OCI-LY7 (cell line): ENCODE data around the gene DNPH1. TPM values are rescaled to one million over a fixed set of nuclear protein-coding genes. Genes with fewer than 3 reads are reported as not detected.

Experiments used
- BruUV-seq: library from RNA; stranded (reverse); fragments of 400-500 nt; replicated peaks from 2 replicates; lab custom pipeline; 2021; lab: Mats Ljungman, UMichigan
- CTCF ChIA-PET: fragments of 300-600 bp; sonication (Branson Sonifier 250); formaldehyde crosslinking; loops from one replicate; lab custom pipeline; 2022; ENCODE audit warnings: antibody characterized with exemption; ENCODE audit not compliant: unreplicated experiment; lab: Charles Lee
- POLR2A ChIA-PET: fragments of 300-600 bp; sonication (Branson Sonifier 250); formaldehyde crosslinking; loops from one replicate; lab custom pipeline; 2022; ENCODE audit warnings: antibody characterized with exemption; lab: Charles Lee
- DNase-seq: peaks from one replicate; pipeline ENCODE4 v3.0.0-alpha.2; 2015; ENCODE audit warnings: low spot score
- H2AFZ ChIP-seq: fragments of 200-600 bp; sonication (generic), shearing (Covaris generic); 2 replicates; pipeline ENCODE4 v1.6.1; 2014; ENCODE audit warnings: mild to moderate bottlenecking, antibody characterized with exemption, low read length, moderate library complexity
- H3K27ac ChIP-seq: fragments of 200-600 bp; sonication (generic); 2 replicates; pipeline ENCODE4 v1.5.1; 2014; ENCODE audit warnings: mixed run types, low read depth, mild to moderate bottlenecking, moderate library complexity, low read length, inconsistent platforms; ENCODE audit not compliant: poor library complexity, severe bottlenecking
- H3K36me3 ChIP-seq: fragments of 200-600 bp; sonication (generic); 2 replicates; pipeline ENCODE4 v1.6.1; 2014; ENCODE audit warnings: mild to moderate bottlenecking, antibody characterized with exemption, low read length, moderate library complexity, mixed read lengths; ENCODE audit not compliant: insufficient read depth
- H3K4me1 ChIP-seq: fragments of 200-600 bp; sonication (generic); 2 replicates; pipeline ENCODE4 v1.5.1; 2014; ENCODE audit warnings: mild to moderate bottlenecking, low read length; ENCODE audit not compliant: insufficient read depth, poor library complexity, severe bottlenecking
- H3K4me2 ChIP-seq: fragments of 200-600 bp; sonication (generic); 2 replicates; pipeline ENCODE4 v1.6.1; 2014; ENCODE audit warnings: mild to moderate bottlenecking, low read length
- H3K4me3 ChIP-seq: fragments of 200-600 bp; sonication (generic); 2 replicates; pipeline ENCODE4 v1.5.1; 2014; ENCODE audit warnings: mild to moderate bottlenecking, low read depth, low read length; ENCODE audit not compliant: poor library complexity, severe bottlenecking
- H3K79me2 ChIP-seq: fragments of 200-600 bp; sonication (generic); 2 replicates; pipeline ENCODE4 v1.6.1; 2016; ENCODE audit warnings: low read depth, mild to moderate bottlenecking, low read length, moderate library complexity, mixed read lengths; ENCODE audit not compliant: insufficient read depth
- H3K9me2 ChIP-seq: fragments of 200-600 bp; sonication (generic); 2 replicates; pipeline ENCODE4 v1.6.1; 2016; ENCODE audit warnings: mild to moderate bottlenecking, low read length, mixed read lengths; ENCODE audit not compliant: insufficient read depth
- H3K9me3 ChIP-seq: fragments of 200-600 bp; sonication (generic); 2 replicates; pipeline ENCODE4 v1.6.1; 2014; ENCODE audit warnings: mild to moderate bottlenecking, mixed run types, low read length, mixed read lengths
- H4K20me1 ChIP-seq: fragments of 200-600 bp; sonication (generic); 2 replicates; pipeline ENCODE4 v1.6.1; 2014; ENCODE audit warnings: mild to moderate bottlenecking, antibody characterized with exemption, low read length, moderate library complexity, mixed read lengths; ENCODE audit not compliant: insufficient read depth
- EZH2phosphoT487 ChIP-seq: fragments of 200-600 bp; sonication (generic); IDR thresholded peaks from 2 replicates; pipeline ENCODE4 v1.6.1; 2018; ENCODE audit warnings: low read depth, borderline replicate concordance, mild to moderate bottlenecking, mixed run types, antibody characterized with exemption, low read length, moderate library complexity, mixed read lengths
- intact Hi-C: fragments of 100-400 bp; cut with micrococcal nuclease; formaldehyde crosslinking; loops from one replicate; pipeline ENCODE4 v1.10.0; 2022; ENCODE audit not compliant: unreplicated experiment
- total RNA-seq, 2 experiments: library from RNA; depleted of rRNA in 1 of 2; stranded (reverse); fragments of >200 nt in 1 of 2; shearing (Covaris generic) in 1 of 2; gene quantifications; 2 replicates each; pipeline ENCODE4 v1.2.3, GENCODE V29; 2014 to 2022
- TF ChIP-seq, protein P1 (sequence below): fragments of 200-600 bp; sonication (generic); conservative IDR thresholded peaks from 2 replicates; pipeline ENCODE4 v1.5.1; 2014; ENCODE audit warnings: mild to moderate bottlenecking, antibody characterized with exemption, low read length, moderate library complexity, mixed read lengths

Gene DNPH1
- total RNA-seq, 2 experiments from 2014 or later: 65.5 to 111 TPM

DNA sequence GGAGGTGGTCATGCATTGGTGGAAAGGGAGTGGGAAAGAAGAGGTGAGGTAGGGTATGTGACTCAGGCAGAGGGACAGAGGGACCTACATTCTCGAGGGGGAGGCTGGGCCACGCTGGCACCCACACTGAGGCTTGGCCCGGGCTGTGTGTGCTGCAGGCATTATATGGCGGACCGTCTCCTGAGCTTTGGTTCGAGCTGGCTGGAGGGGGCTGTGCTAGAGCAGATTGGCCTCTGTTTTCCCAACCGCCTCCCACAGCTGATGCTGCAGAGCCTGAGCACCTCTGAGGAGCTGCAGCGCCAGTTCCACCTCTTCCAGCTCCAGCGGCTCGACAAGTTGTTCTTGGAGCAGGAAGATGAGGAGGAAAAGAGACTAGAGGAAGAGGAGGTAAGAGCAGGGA lies 23.4 kb downstream of the DNPH1 start:
- H3K79me2 ChIP-seq: no peaks in the 10 kb centered on the region
- no peak overlapping the region for H3K4me2 ChIP-seq
- TF ChIP-seq, protein P1, sequence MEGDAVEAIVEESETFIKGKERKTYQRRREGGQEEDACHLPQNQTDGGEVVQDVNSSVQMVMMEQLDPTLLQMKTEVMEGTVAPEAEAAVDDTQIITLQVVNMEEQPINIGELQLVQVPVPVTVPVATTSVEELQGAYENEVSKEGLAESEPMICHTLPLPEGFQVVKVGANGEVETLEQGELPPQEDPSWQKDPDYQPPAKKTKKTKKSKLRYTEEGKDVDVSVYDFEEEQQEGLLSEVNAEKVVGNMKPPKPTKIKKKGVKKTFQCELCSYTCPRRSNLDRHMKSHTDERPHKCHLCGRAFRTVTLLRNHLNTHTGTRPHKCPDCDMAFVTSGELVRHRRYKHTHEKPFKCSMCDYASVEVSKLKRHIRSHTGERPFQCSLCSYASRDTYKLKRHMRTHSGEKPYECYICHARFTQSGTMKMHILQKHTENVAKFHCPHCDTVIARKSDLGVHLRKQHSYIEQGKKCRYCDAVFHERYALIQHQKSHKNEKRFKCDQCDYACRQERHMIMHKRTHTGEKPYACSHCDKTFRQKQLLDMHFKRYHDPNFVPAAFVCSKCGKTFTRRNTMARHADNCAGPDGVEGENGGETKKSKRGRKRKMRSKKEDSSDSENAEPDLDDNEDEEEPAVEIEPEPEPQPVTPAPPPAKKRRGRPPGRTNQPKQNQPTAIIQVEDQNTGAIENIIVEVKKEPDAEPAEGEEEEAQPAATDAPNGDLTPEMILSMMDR: no peak
- no peak for TF ChIP-seq EZH2phosphoT487
- ChIA-PET CTCF (no interaction called here), POLR2A (no interaction called here)
- H3K9me3 ChIP-seq: no peaks in the 10 kb centered on the region
- DNase-seq: no peak
- no peaks in the 10 kb centered on the region for H3K9me2 ChIP-seq
- no peaks in the 10 kb centered on the region for H3K36me3 ChIP-seq
- no peak overlapping the region for H3K27ac ChIP-seq
- no peak overlapping the region for H3K4me3 ChIP-seq
- H3K4me1 ChIP-seq: no peaks in the 10 kb centered on the region
- H2AFZ ChIP-seq: no peak overlapping the region
- intact Hi-C loops: no loop called here
- BruUV-seq: no TSS peak
- H4K20me1 ChIP-seq: no peaks in the 10 kb centered on the region

DNA sequence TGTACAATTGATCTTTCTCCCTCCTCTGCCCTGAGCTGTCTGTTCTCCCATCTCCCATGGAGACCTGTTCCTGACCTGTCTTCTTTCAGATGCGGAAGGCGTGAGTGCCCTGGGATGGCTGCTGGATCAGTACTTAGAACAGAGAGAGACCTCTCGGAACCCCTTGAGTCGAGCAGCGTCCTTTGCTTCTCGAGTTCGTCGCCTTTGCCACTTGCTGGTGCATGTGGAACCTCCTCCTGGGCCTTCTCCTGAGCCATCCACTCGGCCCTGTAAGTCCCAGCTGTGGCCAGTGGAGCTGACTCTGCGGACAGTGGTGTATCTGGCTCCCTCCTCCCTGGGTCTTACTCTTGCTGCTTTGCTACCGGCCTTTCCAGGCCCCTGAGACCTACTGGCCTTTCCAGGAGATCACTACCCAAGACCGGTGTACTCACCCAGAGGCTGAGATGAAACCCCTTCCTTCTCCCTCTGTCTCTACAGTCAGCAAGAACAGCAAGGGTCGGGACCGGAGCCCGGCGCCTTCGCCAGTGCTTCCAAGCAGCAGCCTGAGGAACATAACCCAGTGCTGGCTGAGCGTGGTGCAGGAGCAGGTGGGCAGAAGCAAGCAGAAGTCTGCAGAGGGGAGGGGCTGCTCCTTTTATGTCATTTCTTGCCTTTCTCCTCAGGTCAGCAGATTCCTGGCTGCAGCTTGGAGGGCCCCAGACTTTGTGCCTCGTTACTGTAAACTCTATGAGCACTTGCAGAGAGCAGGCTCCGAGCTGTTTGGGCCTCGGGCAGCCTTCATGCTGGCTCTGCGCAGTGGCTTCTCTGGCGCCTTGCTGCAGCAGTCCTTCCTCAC lies 24.8 kb downstream of the DNPH1 start:
- H3K36me3 ChIP-seq: no peaks in the 10 kb centered on the region
- TF ChIP-seq, protein P1: no peak
- TF ChIP-seq EZH2phosphoT487: no peak
- ChIA-PET POLR2A (interaction anchor here (0.6 kb wide), 2 partner anchors 458 to 1281 kb away, joined by 3 to 4 read pairs; partner anchors contain the start of gene TBCC), CTCF (no interaction called here)
- H4K20me1 ChIP-seq: no peaks in the 10 kb centered on the region
- intact Hi-C loops: no loop called here
- no peaks in the 10 kb centered on the region for H3K4me1 ChIP-seq
- no peaks in the 10 kb centered on the region for H3K79me2 ChIP-seq
- no peak for DNase-seq
- no peaks in the 10 kb centered on the region for H3K9me2 ChIP-seq
- BruUV-seq: no TSS peak
- H3K9me3 ChIP-seq: no peaks in the 10 kb centered on the region
- no peak overlapping the region for H3K4me3 ChIP-seq
- H3K4me2 ChIP-seq: no peak overlapping the region
- no peak overlapping the region for H3K27ac ChIP-seq
- no peak overlapping the region for H2AFZ ChIP-seq

DNA sequence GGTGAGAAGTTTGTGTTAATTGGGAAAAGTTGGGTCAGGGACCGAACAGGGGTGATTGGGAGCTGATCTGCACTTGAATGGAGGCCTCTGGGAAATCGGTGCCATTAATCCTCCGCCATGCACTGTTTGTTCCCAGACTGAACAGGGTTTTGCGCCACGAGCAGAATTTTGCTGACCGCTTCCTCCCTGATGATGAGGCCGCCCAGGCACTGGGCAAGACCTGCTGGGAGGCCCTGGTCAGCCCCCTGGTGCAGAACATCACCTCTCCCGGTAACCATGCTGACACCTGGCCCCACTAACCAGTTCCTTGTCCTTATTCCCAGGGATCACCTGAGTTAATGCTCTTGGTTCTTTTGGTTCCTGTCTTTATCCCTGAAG lies 25.6 kb downstream of the DNPH1 start:
- H3K4me3 ChIP-seq: no peak overlapping the region
- ChIA-PET CTCF (no interaction called here), POLR2A (interaction anchor here (0.6 kb wide), 1 partner anchor 458 kb away, joined by 4 read pairs; the partner anchor contains the start of gene TBCC)
- no TSS peak for BruUV-seq
- no peak for DNase-seq
- H3K27ac ChIP-seq: no peak overlapping the region
- no peaks in the 10 kb centered on the region for H3K9me3 ChIP-seq
- TF ChIP-seq, protein P1: no peak
- no peak for TF ChIP-seq EZH2phosphoT487
- H3K4me1 ChIP-seq: no peaks in the 10 kb centered on the region
- intact Hi-C loops: no loop called here
- H4K20me1 ChIP-seq: no peaks in the 10 kb centered on the region
- H2AFZ ChIP-seq: no peak overlapping the region
- H3K9me2 ChIP-seq: no peaks in the 10 kb centered on the region
- H3K79me2 ChIP-seq: no peaks in the 10 kb centered on the region
- H3K4me2 ChIP-seq: no peak overlapping the region
- H3K36me3 ChIP-seq: no peaks in the 10 kb centered on the region
